MCF 10A (cell line): ENCODE results near the gene HS6ST1. TPM values are rescaled to one million over a fixed set of nuclear protein-coding genes. Genes with fewer than 3 reads are reported as not detected.
A peak's percentile ranks its signal among the peaks of the same experiment; 100 is the strongest.

Experiments
- BruUV-seq: library from RNA; stranded (reverse); fragments of 400-500 nt; replicated peaks from 2 replicates; lab custom pipeline; 2021; lab: Mats Ljungman, UMichigan
- CTCF ChIA-PET: fragments of 300-600 bp; sonication (Branson Sonifier 250); formaldehyde crosslinking; extraction: SDS; loops from one replicate; lab custom pipeline; 2021; ENCODE audit warnings: antibody characterized with exemption, inconsistent platforms; lab: Yijun Ruan, JAX
- POLR2A ChIA-PET: fragments of 300-600, 350-650 bp; sonication (Branson Sonifier 250); formaldehyde crosslinking; extraction: SDS; loops from one replicate; lab custom pipeline; 2020; ENCODE audit warnings: antibody characterized with exemption, inconsistent platforms; lab: Yijun Ruan, JAX
- DNase-seq: peaks from one replicate; pipeline ENCODE4 v3.0.0-alpha.2; 2018; ENCODE audit not compliant: unreplicated experiment
- H3K27ac Mint-ChIP-seq: one replicate; pipeline ENCODE4 v1.8.0; 2022; ENCODE audit warnings: mild to moderate bottlenecking, low read depth, mixed read lengths; ENCODE audit not compliant: unreplicated experiment
- H3K27me3 Mint-ChIP-seq: one replicate; pipeline ENCODE4 v1.8.0; 2022; ENCODE audit warnings: mixed read lengths; ENCODE audit not compliant: insufficient read depth, unreplicated experiment
- H3K36me3 Mint-ChIP-seq: one replicate; pipeline ENCODE4 v1.8.0; 2022; ENCODE audit warnings: mild to moderate bottlenecking, moderate library complexity, mixed read lengths; ENCODE audit not compliant: insufficient read depth, unreplicated experiment
- H3K4me1 Mint-ChIP-seq: one replicate; pipeline ENCODE4 v1.8.0; 2022; ENCODE audit warnings: mixed read lengths; ENCODE audit not compliant: insufficient read depth, unreplicated experiment
- H3K4me3 Mint-ChIP-seq: one replicate; pipeline ENCODE4 v1.8.0; 2022; ENCODE audit warnings: mild to moderate bottlenecking, moderate library complexity, mixed read lengths; ENCODE audit not compliant: unreplicated experiment
- H3K9me3 Mint-ChIP-seq: one replicate; pipeline ENCODE4 v1.8.0; 2022; ENCODE audit warnings: mixed read lengths; ENCODE audit not compliant: unreplicated experiment
- intact Hi-C: fragments of 100-400 bp; cut with micrococcal nuclease; formaldehyde crosslinking; loops from 2 replicates; pipeline ENCODE4 v1.14.1; 2022
- total RNA-seq: library from RNA; stranded (reverse); gene quantifications from 2 replicates; pipeline ENCODE4 v1.2.3, GENCODE V29; 2022
- TF ChIP-seq, protein P1 (sequence below): fragments of 200-600 bp; IDR thresholded peaks from one replicate; pipeline ENCODE4 v1.8.0; 2022; ENCODE audit warnings: antibody characterized with exemption, mild to moderate bottlenecking; ENCODE audit not compliant: unreplicated experiment

HS6ST1 gene
- total RNA-seq, 1 experiment from 2014 or later: 9.6 TPM

- H3K27me3 Mint-ChIP-seq: no peaks in the 10 kb centered on the region
- H3K9me3 Mint-ChIP-seq: no peaks in the 10 kb centered on the region
- intact Hi-C loops: no loop called here
- ChIA-PET CTCF (interaction anchor here (0.8 kb wide), 1 partner anchor 54 kb away, joined by 3 read pairs; no protein-coding TSS in a partner anchor), POLR2A (interaction anchor here (0.6 kb wide), 1 partner anchor 30 kb away, joined by 3 read pairs; no protein-coding TSS in a partner anchor)
- TF ChIP-seq, protein P1, sequence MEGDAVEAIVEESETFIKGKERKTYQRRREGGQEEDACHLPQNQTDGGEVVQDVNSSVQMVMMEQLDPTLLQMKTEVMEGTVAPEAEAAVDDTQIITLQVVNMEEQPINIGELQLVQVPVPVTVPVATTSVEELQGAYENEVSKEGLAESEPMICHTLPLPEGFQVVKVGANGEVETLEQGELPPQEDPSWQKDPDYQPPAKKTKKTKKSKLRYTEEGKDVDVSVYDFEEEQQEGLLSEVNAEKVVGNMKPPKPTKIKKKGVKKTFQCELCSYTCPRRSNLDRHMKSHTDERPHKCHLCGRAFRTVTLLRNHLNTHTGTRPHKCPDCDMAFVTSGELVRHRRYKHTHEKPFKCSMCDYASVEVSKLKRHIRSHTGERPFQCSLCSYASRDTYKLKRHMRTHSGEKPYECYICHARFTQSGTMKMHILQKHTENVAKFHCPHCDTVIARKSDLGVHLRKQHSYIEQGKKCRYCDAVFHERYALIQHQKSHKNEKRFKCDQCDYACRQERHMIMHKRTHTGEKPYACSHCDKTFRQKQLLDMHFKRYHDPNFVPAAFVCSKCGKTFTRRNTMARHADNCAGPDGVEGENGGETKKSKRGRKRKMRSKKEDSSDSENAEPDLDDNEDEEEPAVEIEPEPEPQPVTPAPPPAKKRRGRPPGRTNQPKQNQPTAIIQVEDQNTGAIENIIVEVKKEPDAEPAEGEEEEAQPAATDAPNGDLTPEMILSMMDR: no peak
- no peak overlapping the region for H3K4me3 Mint-ChIP-seq
- no peak for DNase-seq
- no TSS peak for BruUV-seq
- no peak overlapping the region for H3K27ac Mint-ChIP-seq
- H3K4me1 Mint-ChIP-seq: no peaks in the 10 kb centered on the region
- no peaks in the 10 kb centered on the region for H3K36me3 Mint-ChIP-seq
Measured at GRCh38 chr2:128262315-128263253, 56.1 kb downstream of the HS6ST1 start.

- ChIA-PET CTCF (interaction anchor here (0.6 to 1.6 kb wide), 6 partner anchors 17 to 1593 kb away, joined by 3 to 8 read pairs (median 4); no protein-coding TSS in a partner anchor), POLR2A (interaction anchor here (0.5 to 1.2 kb wide), 4 partner anchors 11 to 43 kb away, joined by 3 to 4 read pairs (median 4); no protein-coding TSS in a partner anchor)
- H3K9me3 Mint-ChIP-seq: no peaks in the 10 kb centered on the region
- TF ChIP-seq, protein P1: no peak
- H3K27me3 Mint-ChIP-seq: no peaks in the 10 kb centered on the region
- H3K36me3 Mint-ChIP-seq: no peaks in the 10 kb centered on the region
- no TSS peak for BruUV-seq
- peak overlapping the region; percentile 27 for H3K27ac Mint-ChIP-seq
- no peak for DNase-seq
- intact Hi-C loops: loop anchor here (2.0 kb wide), 1 partner anchor 43 kb away; no protein-coding TSS in a partner anchor
- no peaks in the 10 kb centered on the region for H3K4me1 Mint-ChIP-seq
- H3K4me3 Mint-ChIP-seq: no peak overlapping the region
Measured at GRCh38 chr2:128261245-128262128, 57.2 kb downstream of the HS6ST1 start.

DNA sequence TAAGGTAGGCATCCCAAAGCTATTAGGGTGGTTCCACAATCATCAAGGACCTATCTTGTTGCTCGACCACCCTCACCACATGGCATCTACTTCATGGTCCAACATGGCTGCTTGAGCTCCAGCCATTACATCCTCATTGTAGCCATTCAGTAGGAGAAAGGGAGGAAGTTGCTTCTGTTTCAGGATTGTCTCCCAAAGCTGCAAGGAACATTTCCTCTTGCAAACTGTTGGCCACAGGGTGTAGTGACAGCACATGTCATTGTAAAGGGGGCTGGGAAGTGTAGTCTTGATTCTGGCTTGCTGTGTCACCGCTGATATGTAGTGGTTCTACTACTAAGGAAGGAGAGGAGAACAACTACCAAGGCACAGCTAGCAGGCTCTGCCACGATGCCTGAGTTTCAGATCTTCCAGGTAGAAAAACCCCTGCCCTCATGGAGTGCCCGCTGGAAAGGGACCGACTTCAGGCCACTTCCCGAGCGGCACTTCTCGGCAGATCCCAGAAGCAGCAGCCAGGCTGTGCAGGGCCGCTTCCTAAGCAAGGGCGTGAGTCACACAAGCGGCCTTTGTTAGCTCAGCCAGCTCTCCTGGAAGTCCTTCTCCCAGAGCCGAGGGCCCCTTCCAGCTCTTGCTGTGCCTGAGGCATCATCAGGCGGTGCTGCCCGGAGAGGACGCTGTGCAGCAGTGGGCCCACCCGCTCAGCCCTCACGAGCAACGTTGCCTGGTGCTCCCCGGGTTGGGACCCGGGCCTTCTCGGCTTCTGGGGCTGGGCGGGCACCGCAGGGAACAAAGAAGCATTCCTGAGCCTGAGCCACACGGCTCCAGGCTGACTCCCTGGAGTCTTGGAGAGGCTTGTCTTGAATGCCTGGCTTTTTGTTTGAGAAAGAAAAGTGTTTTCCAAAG is 58.2 kb downstream of the HS6ST1 start:
- peak overlapping the region; percentile 27 for H3K27ac Mint-ChIP-seq
- H3K4me1 Mint-ChIP-seq: no peaks in the 10 kb centered on the region
- no peaks in the 10 kb centered on the region for H3K27me3 Mint-ChIP-seq
- H3K4me3 Mint-ChIP-seq: no peak overlapping the region
- BruUV-seq: no TSS peak
- no peaks in the 10 kb centered on the region for H3K9me3 Mint-ChIP-seq
- TF ChIP-seq, protein P1: no peak
- POLR2A ChIA-PET: interaction anchor here (0.5 to 1.2 kb wide), 4 partner anchors 10 to 44 kb away, joined by 3 to 4 read pairs (median 4); no protein-coding TSS in a partner anchor
- H3K36me3 Mint-ChIP-seq: no peaks in the 10 kb centered on the region
- peak; percentile 78 for DNase-seq
- CTCF ChIA-PET: interaction anchor here (0.6 to 1.6 kb wide), 10 partner anchors 9 to 1909 kb away, joined by 3 to 8 read pairs (median 4); no protein-coding TSS in a partner anchor
- intact Hi-C loops: loop anchor here (2.0 kb wide), 1 partner anchor 44 kb away; no protein-coding TSS in a partner anchor
